IMR-90 (cell line): ENCODE data around the gene PTPN21. TPM values are rescaled to one million over a fixed set of nuclear protein-coding genes. Genes with fewer than 3 reads are reported as not detected.

Source experiments
- ATAC-seq: fragments of 200-7000 bp; cut with Tn5 transposase; 2 replicates; pipeline ENCODE4 v1.9.1; 2020; ENCODE audit warnings: low read depth, mild to moderate bottlenecking, moderate library complexity
- BruUV-seq: library from RNA; stranded (reverse); fragments of 400-500 nt; replicated peaks from 2 replicates; lab custom pipeline; 2021; lab: Mats Ljungman, UMichigan
- CTCF ChIA-PET: fragments of 300-600 bp; formaldehyde crosslinking; extraction: SDS; loops from one replicate; lab custom pipeline; 2021; ENCODE audit warnings: antibody characterized with exemption; lab: Yijun Ruan, JAX
- POLR2A ChIA-PET: fragments of 300-600 bp; sonication (Branson Sonifier 250); formaldehyde crosslinking; loops from one replicate; lab custom pipeline; 2022; ENCODE audit warnings: antibody characterized with exemption; ENCODE audit not compliant: unreplicated experiment; lab: Charles Lee
- DNase-seq: peaks from one replicate; pipeline ENCODE4 v3.0.0; 2013
- H2AFZ ChIP-seq: replicated peaks from 2 replicates; pipeline ENCODE3; 2013; ENCODE audit warnings: low read length, mild to moderate bottlenecking; ENCODE audit not compliant: poor library complexity
- H2AK5ac ChIP-seq: 2 replicates; pipeline ENCODE4 v1.6.1; 2013; ENCODE audit warnings: low read depth, low read length, inconsistent platforms
- H2AK9ac ChIP-seq: replicated peaks from 2 replicates; pipeline ENCODE3; 2013; ENCODE audit warnings: mild to moderate bottlenecking, low read depth, low read length, moderate library complexity; ENCODE audit not compliant: poor library complexity
- H2BK120ac ChIP-seq: 2 replicates; pipeline ENCODE4 v1.6.1; 2013; ENCODE audit warnings: low read depth, low read length, inconsistent platforms
- H2BK15ac ChIP-seq: 3 replicates; pipeline ENCODE4 v1.6.1; 2013; ENCODE audit warnings: low read depth, low read length, inconsistent platforms
- H2BK20ac ChIP-seq: 2 replicates; pipeline ENCODE4 v1.6.1; 2013; ENCODE audit warnings: low read depth, mild to moderate bottlenecking, inconsistent platforms, low read length, moderate library complexity
- H2BK5ac ChIP-seq: 2 replicates; pipeline ENCODE4 v1.6.1; 2013; ENCODE audit warnings: mild to moderate bottlenecking, low read depth, low read length, inconsistent platforms; ENCODE audit not compliant: poor library complexity, severe bottlenecking
- H3K14ac ChIP-seq: replicated peaks from 2 replicates; pipeline ENCODE4 v1.6.1; 2013; ENCODE audit warnings: low read depth, low read length, inconsistent platforms
- H3K18ac ChIP-seq: 2 replicates; pipeline ENCODE4 v1.6.1; 2013; ENCODE audit warnings: low read depth, low read length, control low read depth
- H3K23ac ChIP-seq: 2 replicates; pipeline ENCODE4 v1.6.1; 2013; ENCODE audit warnings: low read depth, low read length, inconsistent platforms
- H3K27ac ChIP-seq: 2 replicates; pipeline ENCODE4 v1.5.1; 2013; ENCODE audit warnings: mild to moderate bottlenecking, control low read depth, low read length; ENCODE audit not compliant: insufficient read depth
- H3K27me3 ChIP-seq: 2 replicates; pipeline ENCODE4 v1.6.1; 2013; ENCODE audit warnings: low read length; ENCODE audit not compliant: control insufficient read depth, insufficient read depth
- H3K36me3 ChIP-seq: 2 replicates; pipeline ENCODE4 v1.6.1; 2013; ENCODE audit warnings: low read length, mixed read lengths; ENCODE audit not compliant: control insufficient read depth, insufficient read depth
- H3K4ac ChIP-seq: 2 replicates; pipeline ENCODE4 v1.6.1; 2013; ENCODE audit warnings: low read depth, low read length, inconsistent platforms
- H3K4me1 ChIP-seq: 2 replicates; pipeline ENCODE4 v1.6.1; 2013; ENCODE audit warnings: low read length, mixed read lengths; ENCODE audit not compliant: control insufficient read depth, insufficient read depth
- H3K4me2 ChIP-seq: 2 replicates; pipeline ENCODE4 v1.6.1; 2013; ENCODE audit warnings: low read depth, mild to moderate bottlenecking, control low read depth, low read length, moderate library complexity
- H3K4me3 ChIP-seq: 2 replicates; pipeline ENCODE4 v1.5.1; 2013; ENCODE audit warnings: low read depth, mild to moderate bottlenecking, control low read depth, low read length, moderate library complexity; ENCODE audit not compliant: insufficient read depth
- H3K56ac ChIP-seq: 2 replicates; pipeline ENCODE4 v1.6.1; 2013; ENCODE audit warnings: low read length, inconsistent platforms; ENCODE audit not compliant: insufficient read depth; ENCODE audit errors: extremely low read depth
- H3K79me1 ChIP-seq, 2 experiments: 2 replicates each; pipeline ENCODE4 v1.6.1; 2013; ENCODE audit warnings: low read length in 2 of 2, inconsistent platforms in 1 of 2, low read depth in 1 of 2
- H3K9ac ChIP-seq: 2 replicates; pipeline ENCODE4 v1.6.1; 2013; ENCODE audit warnings: low read depth, low read length, control low read depth
- H3K9me1 ChIP-seq: 2 replicates; pipeline ENCODE4 v1.6.1; 2013; ENCODE audit warnings: low read length, inconsistent platforms; ENCODE audit not compliant: insufficient read depth
- H3K9me3 ChIP-seq: 2 replicates; pipeline ENCODE4 v1.6.1; 2013; ENCODE audit warnings: low read length; ENCODE audit not compliant: control insufficient read depth, insufficient read depth
- H4K20me1 ChIP-seq: 2 replicates; pipeline ENCODE4 v1.6.1; 2013; ENCODE audit warnings: low read length, inconsistent platforms; ENCODE audit not compliant: insufficient read depth
- H4K5ac ChIP-seq: 2 replicates; pipeline ENCODE4 v1.6.1; 2013; ENCODE audit warnings: mild to moderate bottlenecking, low read depth, low read length, control low read depth
- H4K8ac ChIP-seq, 2 experiments: 2 replicates each; pipeline ENCODE4 v1.6.1; 2013; ENCODE audit warnings: low read depth in 2 of 2, low read length in 2 of 2, control low read depth in 1 of 2, inconsistent platforms in 1 of 2
- H4K91ac ChIP-seq: 2 replicates; pipeline ENCODE4 v1.6.1; 2013; ENCODE audit warnings: low read depth, low read length, inconsistent platforms; ENCODE audit not compliant: insufficient read depth
- BHLHE40 ChIP-seq: fragments of 150-350 bp; IDR thresholded peaks from 2 replicates; pipeline ENCODE4 v1.6.1; 2016; ENCODE audit warnings: mild to moderate bottlenecking, low read depth, low read length
- FOS ChIP-seq: fragments of 150-350 bp; IDR thresholded peaks from 2 replicates; pipeline ENCODE4 v1.6.1; 2016; ENCODE audit warnings: low read depth, low read length
- WGBS, 2 experiments: methylation state at CpG; one replicate each; pipeline versions ENCODE4 v1.1.5 to v1.1.7; 2013; ENCODE audit warnings: missing lambda C conversion rate in 2 of 2; ENCODE audit not compliant: insufficient read length in 1 of 2; ENCODE audit errors: extremely low coverage in 2 of 2; 5-methylcytosine and 5-hydroxymethylcytosine counted together
- dilution Hi-C: fragments of 300-500 bp; cut with HindIII; formaldehyde crosslinking; loops from one replicate; pipeline ENCODE4 v1.14.3; 2018; ENCODE audit warnings: low sequenced_read_pairs; ENCODE audit not compliant: unreplicated experiment
- in situ Hi-C: fragments of 300-500 bp; cut with MboI; formaldehyde crosslinking; loops from 3 replicates; pipeline ENCODE4 v1.14.3; 2019; ENCODE audit warnings: low sequenced_read_pairs, inconsistent platforms, mixed read lengths
- intact Hi-C: fragments of 100-400 bp; cut with micrococcal nuclease; formaldehyde crosslinking; loops from 2 replicates; pipeline ENCODE4 v1.10.0; 2022
- polyA plus RNA-seq, 3 experiments: library from polyadenylated mRNA; depleted of rRNA; stranded (reverse); fragments of >200 nt; gene quantifications; 2 replicates each; pipeline ENCODE4 v1.2.3, GENCODE V29; 2012; ENCODE audit warnings: low replicate concordance in 1 of 3
- total RNA-seq: library from RNA; depleted of rRNA; stranded (reverse); fragments of >200 nt; gene quantifications from 2 replicates; pipeline ENCODE4 v1.2.3, GENCODE V29; 2012

Gene PTPN21
- total and polyA plus RNA-seq, 2 of the 4 experiments (the other 2 are of a cell fraction), result 10.4 to 10.7 TPM

GRCh38 chr14:88565427-88565826 is 10.6 kb upstream of the PTPN21 start:
- peaks cover 15% of the 10 kb centered on the region for H3K36me3 ChIP-seq
- WGBS, 2 experiments, result no CpG with 5 or more reads among the region's 5 CpGs
- H3K14ac ChIP-seq, result no peak overlapping the region
- peaks cover 15% of the 10 kb centered on the region for H4K20me1 ChIP-seq
- ChIA-PET POLR2A (interaction anchor here (0.7 kb wide), 1 partner anchor 348 kb away, joined by 3 read pairs; no protein-coding TSS in a partner anchor), CTCF (no interaction called here)
- no peak overlapping the region for H2AFZ ChIP-seq
- no peak overlapping the region for H3K4ac ChIP-seq
- no peak overlapping the region for H3K23ac ChIP-seq
- ATAC-seq (no peak), DNase-seq (no peak)
- H4K5ac ChIP-seq, result no peak overlapping the region
- TF ChIP-seq FOS (no peak), BHLHE40 (no peak)
- H4K8ac ChIP-seq, result no peak overlapping the region
- no peak overlapping the region for H3K56ac ChIP-seq
- no peak overlapping the region for H2BK20ac ChIP-seq
- no peak overlapping the region for H3K18ac ChIP-seq
- no peak overlapping the region for H2AK9ac ChIP-seq
- H2AK5ac ChIP-seq, result no peak overlapping the region
- H3K9me3 ChIP-seq, result no peaks in the 10 kb centered on the region
- no peak overlapping the region for H3K4me2 ChIP-seq
- no peak overlapping the region for H4K91ac ChIP-seq
- no peak overlapping the region for H3K4me3 ChIP-seq
- H2BK15ac ChIP-seq, result no peak overlapping the region
- dilution Hi-C loops, result no loop called here
- H3K9me1 ChIP-seq, result 0 out of 2 replicates have a peak, but pooled peaks cover 3% of the 10 kb centered on the region
- no peaks in the 10 kb centered on the region for H3K27me3 ChIP-seq
- H3K9ac ChIP-seq, result no peak overlapping the region
- H2BK5ac ChIP-seq, result no peak overlapping the region
- H3K27ac ChIP-seq, result no peak overlapping the region
- intact Hi-C loops, result no loop called here
- H2BK120ac ChIP-seq, result no peak overlapping the region
- H3K4me1 ChIP-seq, result peaks cover 4% of the 10 kb centered on the region; the same call in 1 of the 2 replicates
- peaks cover 14 to 38% of the 10 kb centered on the region in 2 experiments for H3K79me1 ChIP-seq
- no TSS peak for BruUV-seq
- in situ Hi-C loops, result no loop called here
